Measurements from ENCODE around the gene KLF7.

Gene KLF7

GRCh38 chr2:207077266-207077665 lies 88.5 kb downstream of the KLF7 start:
- no peaks in the 10 kb centered on the region; the same call in 1 of the 2 replicates for H3F3A ChIP-seq (ENCODE audit: insufficient read depth, low read length)
- TF ChIP-seq CTCF (IDR thresholded peaks at IDR 0.05; ENCODE audit: low read length) = no peak
- TF ChIP-seq EZH2 (optimal IDR thresholded peaks at IDR 0.05; ENCODE audit: low read depth, low read length) = no peak
- TF ChIP-seq EZH2phosphoT487 (IDR thresholded peaks at IDR 0.05; ENCODE audit: low read length) = no peak

GRCh38 chr2:207075456-207075855 lies 90.3 kb downstream of the KLF7 start:
- H3F3A ChIP-seq (ENCODE audit: insufficient read depth, low read length) = no peaks in the 10 kb centered on the region; the same call in 1 of the 2 replicates
- no peak overlapping the region for H3K9ac ChIP-seq (ENCODE audit: low read length)
- H3K4me1 ChIP-seq (ENCODE audit: low read length) = no peaks in the 10 kb centered on the region
- no peak overlapping the region for H2AFZ ChIP-seq (ENCODE audit: low read length)
- no peaks in the 10 kb centered on the region for H3K27me3 ChIP-seq (replicated peaks; ENCODE audit: insufficient read depth, low read length)
- no peak overlapping the region for H3K4me3 ChIP-seq (ENCODE audit: low read length)
- H3K9me3 ChIP-seq (replicated peaks; ENCODE audit: insufficient read depth, low read length) = no peaks in the 10 kb centered on the region
- TF ChIP-seq EZH2 (optimal IDR thresholded peaks at IDR 0.05; ENCODE audit: low read depth, low read length) = no peak
- TF ChIP-seq CTCF (IDR thresholded peaks at IDR 0.05; ENCODE audit: low read length) = no peak
- no peak for TF ChIP-seq EZH2phosphoT487 (IDR thresholded peaks at IDR 0.05; ENCODE audit: low read length)
- DNase-seq = no peak
- no peaks in the 10 kb centered on the region for H3K9me2 ChIP-seq (replicated peaks; ENCODE audit: insufficient read depth, low read length)
- H3K36me3 ChIP-seq (replicated peaks; ENCODE audit: insufficient read depth, low read length) = no peaks in the 10 kb centered on the region
- H4K20me1 ChIP-seq (ENCODE audit: insufficient read depth, low read length) = no peaks in the 10 kb centered on the region
- no peak overlapping the region for H3K4me2 ChIP-seq (ENCODE audit: low read depth, low read length)
- no peak overlapping the region for H3K27ac ChIP-seq (ENCODE audit: low read length)
- no peaks in the 10 kb centered on the region for H3K79me2 ChIP-seq (ENCODE audit: low read length)

More at GRCh38 chr2:207077266-207077665, 88.5 kb downstream of the KLF7 start:
- no peaks in the 10 kb centered on the region for H3K4me1 ChIP-seq (ENCODE audit: low read length)
- DNase-seq = no peak
- no peak overlapping the region for H3K27ac ChIP-seq (ENCODE audit: low read length)
- no peak overlapping the region for H3K4me3 ChIP-seq (ENCODE audit: low read length)
- no peaks in the 10 kb centered on the region for H3K79me2 ChIP-seq (ENCODE audit: low read length)
- H2AFZ ChIP-seq (ENCODE audit: low read length) = no peak overlapping the region
- no peaks in the 10 kb centered on the region for H3K9me2 ChIP-seq (replicated peaks; ENCODE audit: insufficient read depth, low read length)
- H4K20me1 ChIP-seq (ENCODE audit: insufficient read depth, low read length) = no peaks in the 10 kb centered on the region
- H3K36me3 ChIP-seq (replicated peaks; ENCODE audit: insufficient read depth, low read length) = no peaks in the 10 kb centered on the region
- no peak overlapping the region for H3K9ac ChIP-seq (ENCODE audit: low read length)
- H3K9me3 ChIP-seq (replicated peaks; ENCODE audit: insufficient read depth, low read length) = no peaks in the 10 kb centered on the region
- H3K27me3 ChIP-seq (replicated peaks; ENCODE audit: insufficient read depth, low read length) = no peaks in the 10 kb centered on the region
- H3K4me2 ChIP-seq (ENCODE audit: low read depth, low read length) = no peak overlapping the region

- no peak for DNase-seq
- H3K4me2 ChIP-seq (ENCODE audit: low read depth, low read length) = no peak overlapping the region
- H3K4me3 ChIP-seq (ENCODE audit: low read length) = no peak overlapping the region
- no peak for TF ChIP-seq EZH2phosphoT487 (IDR thresholded peaks at IDR 0.05; ENCODE audit: low read length)
- no peak for TF ChIP-seq EZH2 (optimal IDR thresholded peaks at IDR 0.05; ENCODE audit: low read depth, low read length)
- no peak for TF ChIP-seq CTCF (IDR thresholded peaks at IDR 0.05; ENCODE audit: low read length)
- H4K20me1 ChIP-seq (ENCODE audit: insufficient read depth, low read length) = no peaks in the 10 kb centered on the region
- H3K4me1 ChIP-seq (ENCODE audit: low read length) = no peaks in the 10 kb centered on the region
- H3K9me2 ChIP-seq (replicated peaks; ENCODE audit: insufficient read depth, low read length) = no peaks in the 10 kb centered on the region
- H3K36me3 ChIP-seq (replicated peaks; ENCODE audit: insufficient read depth, low read length) = no peaks in the 10 kb centered on the region
- H3K79me2 ChIP-seq (ENCODE audit: low read length) = no peaks in the 10 kb centered on the region
- no peaks in the 10 kb centered on the region for H3K9me3 ChIP-seq (replicated peaks; ENCODE audit: insufficient read depth, low read length)
- H3K9ac ChIP-seq (ENCODE audit: low read length) = no peak overlapping the region
- H3K27ac ChIP-seq (ENCODE audit: low read length) = no peak overlapping the region
- H2AFZ ChIP-seq (ENCODE audit: low read length) = no peak overlapping the region
- no peaks in the 10 kb centered on the region; the same call in 1 of the 2 replicates for H3F3A ChIP-seq (ENCODE audit: insufficient read depth, low read length)
- H3K27me3 ChIP-seq (replicated peaks; ENCODE audit: insufficient read depth, low read length) = no peaks in the 10 kb centered on the region
Measured at GRCh38 chr2:207073801-207074678, 91.7 kb downstream of the KLF7 start.

Data from MM.1S (cell line).